Keratinocyte (primary cell): ENCODE data around the gene FAM98A. TPM values are rescaled to one million over a fixed set of nuclear protein-coding genes. Genes with fewer than 3 reads are reported as not detected.

Source experiments
- DNase-seq: peaks from one replicate; pipeline ENCODE4 v3.0.0-alpha.2; 2011; ENCODE audit warnings: low read depth, missing footprints, low spot score
- FAIRE-seq: peaks from 2 replicates; lab custom pipeline; 2011; peaks lifted over from hg19 to GRCh38; lab: Jason Lieb, UNC
- H2AFZ ChIP-seq: 2 replicates; pipeline ENCODE4 v1.6.0; 2012; ENCODE audit warnings: low read length, control low read depth, inconsistent platforms; ENCODE audit not compliant: control insufficient read depth
- H3K27ac ChIP-seq: 2 replicates; pipeline ENCODE4 v1.5.1; 2011; ENCODE audit warnings: low read length; ENCODE audit not compliant: control insufficient read depth, insufficient read depth
- H3K27me3 ChIP-seq: 3 replicates; pipeline ENCODE4 v1.6.0; 2011; ENCODE audit warnings: low read length; ENCODE audit not compliant: control insufficient read depth, insufficient read depth; ENCODE audit errors: extremely low read depth
- H3K36me3 ChIP-seq, 2 experiments: 2 replicates in 1 of 2; 3 replicates in 1 of 2; pipeline ENCODE4 v1.5.1; 2011; ENCODE audit warnings: low read length in 2 of 2, mild to moderate bottlenecking in 1 of 2; ENCODE audit not compliant: control insufficient read depth in 2 of 2, insufficient read depth in 2 of 2; ENCODE audit errors: extremely low read depth in 1 of 2
- H3K4me1 ChIP-seq: 3 replicates; pipeline ENCODE4 v1.5.1; 2011; ENCODE audit warnings: low read length; ENCODE audit not compliant: control insufficient read depth, insufficient read depth; ENCODE audit errors: extremely low read depth
- H3K4me2 ChIP-seq: 3 replicates; pipeline ENCODE4 v1.6.0; 2011; ENCODE audit warnings: low read depth, low read length; ENCODE audit not compliant: control insufficient read depth, insufficient read depth; ENCODE audit errors: extremely low read depth
- H3K4me3 ChIP-seq, 3 experiments: fragments of 200-600 bp in 1 of 3; sonication (generic) in 1 of 3; 2 replicates in 2 of 3; 3 replicates in 1 of 3; pipeline ENCODE4 v1.5.1; 2011 to 2016; ENCODE audit warnings: low read length in 3 of 3, mild to moderate bottlenecking in 3 of 3, control low read depth in 2 of 3, inconsistent platforms in 1 of 3, low read depth in 1 of 3, mixed read lengths in 1 of 3, mixed run types in 1 of 3, moderate library complexity in 1 of 3; ENCODE audit not compliant: control insufficient read depth in 2 of 3, insufficient read depth in 2 of 3; ENCODE audit errors: extremely low read depth in 1 of 3
- H3K79me2 ChIP-seq: 2 replicates; pipeline ENCODE4 v1.6.0; 2012; ENCODE audit warnings: low read length; ENCODE audit not compliant: control insufficient read depth, insufficient read depth
- H3K9ac ChIP-seq: 3 replicates; pipeline ENCODE4 v1.6.0; 2011; ENCODE audit warnings: low read length; ENCODE audit not compliant: control insufficient read depth, insufficient read depth; ENCODE audit errors: extremely low read depth
- H3K9me1 ChIP-seq: 3 replicates; pipeline ENCODE4 v1.6.0; 2011; ENCODE audit warnings: low read length; ENCODE audit not compliant: control insufficient read depth, insufficient read depth; ENCODE audit errors: extremely low read depth
- H3K9me3 ChIP-seq: 2 replicates; pipeline ENCODE4 v1.5.1; 2012; ENCODE audit warnings: low read depth, low read length; ENCODE audit not compliant: control insufficient read depth
- H4K20me1 ChIP-seq: 3 replicates; pipeline ENCODE4 v1.6.0; 2011; ENCODE audit warnings: low read length; ENCODE audit not compliant: control insufficient read depth, insufficient read depth; ENCODE audit errors: extremely low read depth
- EZH2 ChIP-seq: IDR thresholded peaks from one replicate; pipeline ENCODE4 v1.6.1; 2012; ENCODE audit warnings: inconsistent platforms, mild to moderate bottlenecking, low read length, moderate library complexity
- dilution Hi-C: fragments of 300-500 bp; cut with MboI; formaldehyde crosslinking; loops from one replicate; pipeline ENCODE4 v1.7.0; 2020; ENCODE audit warnings: low sequenced_read_pairs; ENCODE audit not compliant: extremely low pct_ligation_motif_present
- polyA plus RNA-seq, 5 experiments: library from polyadenylated mRNA; depleted of rRNA in 3 of 5; stranded (reverse) in 3 of 5; stranded (forward) in 1 of 5; unstranded in 1 of 5; fragments of >200 nt; gene quantifications; 1 replicate in 1 of 5; 2 replicates in 3 of 5; 3 replicates in 1 of 5; pipeline versions ENCODE4 v1.2.1 to v1.2.3, GENCODE V29; 2011 to 2012; ENCODE audit warnings: missing spikeins in 2 of 5, low read depth in 1 of 5, low replicate concordance in 1 of 5
- TF ChIP-seq, protein P1 (sequence below), 3 experiments: IDR thresholded peaks in 1 of 3; conservative IDR thresholded peaks in 1 of 3; optimal IDR thresholded peaks in 1 of 3; 2 replicates in 2 of 3; 3 replicates in 1 of 3; pipeline versions ENCODE3 to v1.5.1; 2011; ENCODE audit warnings: low read length in 3 of 3, mild to moderate bottlenecking in 3 of 3, moderate library complexity in 2 of 3, control low read depth in 1 of 3, inconsistent platforms in 1 of 3; ENCODE audit not compliant: insufficient read depth in 2 of 3; ENCODE audit errors: extremely low read depth in 1 of 3

The FAM98A gene
- polyA plus RNA-seq, 1 donor (not counting 4 experiments of a cell fraction or from before 2014, with no cell fraction given) = 116 TPM

DNA sequence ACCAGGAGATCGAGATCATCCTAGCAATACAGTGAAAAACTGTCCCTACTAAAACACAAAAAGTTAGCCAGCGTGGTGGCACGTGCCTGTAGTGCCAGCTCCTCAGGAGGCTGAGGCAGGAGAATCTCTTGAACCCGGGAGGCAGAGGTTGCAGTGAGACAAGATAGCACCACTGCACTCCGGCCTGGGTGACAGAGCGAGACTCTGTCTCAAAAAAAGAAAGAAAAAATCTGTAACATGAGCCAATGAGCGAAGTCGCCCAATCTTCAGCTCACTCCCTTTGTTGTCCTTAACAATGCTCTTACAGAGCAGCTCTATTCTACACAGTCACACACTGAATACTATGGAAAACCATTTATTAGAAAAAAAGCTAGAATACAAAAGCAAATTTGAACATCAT lies 22.0 kb downstream of the FAM98A start:
- no peaks in the 10 kb centered on the region for H3K9me1 ChIP-seq
- no peaks in the 10 kb centered on the region for H3K27me3 ChIP-seq
- DNase-seq (no peak), FAIRE-seq (no peak)
- H3K36me3 ChIP-seq = no peaks in the 10 kb centered on the region
- no peak overlapping the region for H3K27ac ChIP-seq
- H3K4me1 ChIP-seq = no peaks in the 10 kb centered on the region
- no peak overlapping the region for H2AFZ ChIP-seq
- H3K4me3 ChIP-seq = no peak overlapping the region
- H3K9ac ChIP-seq = no peak overlapping the region
- dilution Hi-C loops = no loop called here
- H3K9me3 ChIP-seq = no peaks in the 10 kb centered on the region
- no peak overlapping the region for H3K4me2 ChIP-seq
- no peak for TF ChIP-seq EZH2
- TF ChIP-seq, protein P1, sequence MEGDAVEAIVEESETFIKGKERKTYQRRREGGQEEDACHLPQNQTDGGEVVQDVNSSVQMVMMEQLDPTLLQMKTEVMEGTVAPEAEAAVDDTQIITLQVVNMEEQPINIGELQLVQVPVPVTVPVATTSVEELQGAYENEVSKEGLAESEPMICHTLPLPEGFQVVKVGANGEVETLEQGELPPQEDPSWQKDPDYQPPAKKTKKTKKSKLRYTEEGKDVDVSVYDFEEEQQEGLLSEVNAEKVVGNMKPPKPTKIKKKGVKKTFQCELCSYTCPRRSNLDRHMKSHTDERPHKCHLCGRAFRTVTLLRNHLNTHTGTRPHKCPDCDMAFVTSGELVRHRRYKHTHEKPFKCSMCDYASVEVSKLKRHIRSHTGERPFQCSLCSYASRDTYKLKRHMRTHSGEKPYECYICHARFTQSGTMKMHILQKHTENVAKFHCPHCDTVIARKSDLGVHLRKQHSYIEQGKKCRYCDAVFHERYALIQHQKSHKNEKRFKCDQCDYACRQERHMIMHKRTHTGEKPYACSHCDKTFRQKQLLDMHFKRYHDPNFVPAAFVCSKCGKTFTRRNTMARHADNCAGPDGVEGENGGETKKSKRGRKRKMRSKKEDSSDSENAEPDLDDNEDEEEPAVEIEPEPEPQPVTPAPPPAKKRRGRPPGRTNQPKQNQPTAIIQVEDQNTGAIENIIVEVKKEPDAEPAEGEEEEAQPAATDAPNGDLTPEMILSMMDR (optimal IDR thresholded peaks at IDR 0.05 in 1 of 3, IDR thresholded peaks at IDR 0.05 in 1 of 3, conservative IDR thresholded peaks at IDR 0.05 in 1 of 3; ENCODE audit: extremely low read depth in 1 of 3, insufficient read depth in 2 of 3, low read length in 3 of 3) = no peak
- H3K79me2 ChIP-seq = no peaks in the 10 kb centered on the region
- no peaks in the 10 kb centered on the region for H4K20me1 ChIP-seq

DNA sequence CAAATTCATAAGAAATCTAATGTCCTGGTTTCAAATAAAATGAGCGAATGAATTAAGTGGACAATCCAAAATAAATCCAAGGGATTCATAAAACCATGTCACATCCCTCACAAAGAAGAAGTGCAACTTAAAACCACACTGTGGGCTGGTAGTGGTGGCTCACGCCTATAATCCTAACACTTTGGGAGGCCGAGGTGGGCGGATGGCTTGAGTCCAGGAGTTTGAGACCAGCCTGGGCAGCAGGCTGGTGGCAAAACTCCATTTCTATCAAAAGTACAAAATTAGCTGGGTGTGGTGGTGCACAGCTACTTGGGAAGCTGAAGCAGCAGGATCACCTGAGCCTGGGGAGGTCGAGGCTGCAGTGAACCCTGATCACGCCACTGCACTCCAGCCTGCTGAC lies 25.4 kb downstream of the FAM98A start:
- Histone ChIP-seq H3K4me1 (no peaks in the 10 kb centered on the region), H2AFZ (no peak overlapping the region), H4K20me1 (no peaks in the 10 kb centered on the region), H3K79me2 (no peaks in the 10 kb centered on the region), H3K9me1 (no peaks in the 10 kb centered on the region), H3K9me3 (no peaks in the 10 kb centered on the region), H3K27me3 (no peaks in the 10 kb centered on the region), H3K4me2 (no peak overlapping the region), H3K9ac (no peak overlapping the region), H3K36me3 (no peaks in the 10 kb centered on the region), H3K4me3 (no peak overlapping the region), H3K27ac (no peak overlapping the region)
- dilution Hi-C loops = no loop called here
- DNase-seq = no peak
- TF ChIP-seq, protein P1 (optimal IDR thresholded peaks at IDR 0.05 in 1 of 3, IDR thresholded peaks at IDR 0.05 in 1 of 3, conservative IDR thresholded peaks at IDR 0.05 in 1 of 3; ENCODE audit: extremely low read depth in 1 of 3, insufficient read depth in 2 of 3, low read length in 3 of 3) = no peak
- TF ChIP-seq EZH2 = no peak
- FAIRE-seq = no peak
